Astrocyte of the spinal cord (primary cell): ENCODE measurements around the gene IQCN.
A peak's percentile ranks its signal among the peaks of the same experiment; 100 is the strongest.

Experiments used
- DNase-seq: peaks from one replicate; pipeline ENCODE4 v3.0.0; 2011; ENCODE audit warnings: low read depth, low spot score
- H3K4me3 ChIP-seq: 2 replicates; pipeline ENCODE4 v1.5.1; 2011; ENCODE audit warnings: low read depth, mild to moderate bottlenecking, low read length, moderate library complexity
- CTCF ChIP-seq: IDR thresholded peaks from 2 replicates; pipeline ENCODE4 v1.5.1; 2012; ENCODE audit warnings: low read depth, mild to moderate bottlenecking, low read length, inconsistent platforms
- in situ Hi-C: cut with HindIII; loops from 2 replicates; pipeline ENCODE4 v1.10.0; 2017; ENCODE audit warnings: low sequenced_read_pairs

The IQCN gene

GRCh38 chr19:18287836-18288772 is 13.9 kb upstream of the IQCN start:
- peak; percentile 14 for TF ChIP-seq CTCF
- DNase-seq, result peak; percentile 42
- H3K4me3 ChIP-seq, result no peak overlapping the region
- in situ Hi-C loops, result no loop called here

- TF ChIP-seq CTCF, result no peak
- in situ Hi-C loops, result no loop called here
- H3K4me3 ChIP-seq, result no peak overlapping the region
- no peak for DNase-seq
Observed at GRCh38 chr19:18286973-18287635, 12.9 kb upstream of the IQCN start.

GRCh38 chr19:18284712-18285360 is 10.6 kb upstream of the IQCN start:
- no peak for TF ChIP-seq CTCF
- in situ Hi-C loops, result no loop called here
- H3K4me3 ChIP-seq, result no peak overlapping the region
- no peak for DNase-seq

- in situ Hi-C loops, result no loop called here
- no peak for DNase-seq
- H3K4me3 ChIP-seq, result no peak overlapping the region
- TF ChIP-seq CTCF, result no peak
Observed at GRCh38 chr19:18283338-18283737, 9.1 kb upstream of the IQCN start.

GRCh38 chr19:18282788-18283141 is 8.5 kb upstream of the IQCN start:
- DNase-seq, result no peak
- no peak overlapping the region for H3K4me3 ChIP-seq
- no peak for TF ChIP-seq CTCF
- in situ Hi-C loops, result no loop called here

- DNase-seq, result no peak
- peak overlapping the region; percentile 45 for H3K4me3 ChIP-seq
- peak; percentile 30 for TF ChIP-seq CTCF
- in situ Hi-C loops, result no loop called here
Observed at GRCh38 chr19:18282021-18282787, 8.0 kb upstream of the IQCN start.
